CD4-positive, alpha-beta T cell treated with Interleukin-17A for 4 hours (primary cell): ENCODE measurements around the gene ST3GAL6.

Experiments used
- DNase-seq: peaks from one replicate; pipeline ENCODE4 v3.0.0-alpha.2; 2020; ENCODE audit warnings: mixed read lengths

Gene ST3GAL6, protein sequence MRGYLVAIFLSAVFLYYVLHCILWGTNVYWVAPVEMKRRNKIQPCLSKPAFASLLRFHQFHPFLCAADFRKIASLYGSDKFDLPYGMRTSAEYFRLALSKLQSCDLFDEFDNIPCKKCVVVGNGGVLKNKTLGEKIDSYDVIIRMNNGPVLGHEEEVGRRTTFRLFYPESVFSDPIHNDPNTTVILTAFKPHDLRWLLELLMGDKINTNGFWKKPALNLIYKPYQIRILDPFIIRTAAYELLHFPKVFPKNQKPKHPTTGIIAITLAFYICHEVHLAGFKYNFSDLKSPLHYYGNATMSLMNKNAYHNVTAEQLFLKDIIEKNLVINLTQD

GRCh38 chr3:98763076-98763475 is at the start of gene ST3GAL6:
Gene ST3GAL6, plus strand, starts transcription at chr3:98763340. Its CDS starts 5,101 bp downstream, at chr3:98768441.
- DNase-seq, result no peak

DNA sequence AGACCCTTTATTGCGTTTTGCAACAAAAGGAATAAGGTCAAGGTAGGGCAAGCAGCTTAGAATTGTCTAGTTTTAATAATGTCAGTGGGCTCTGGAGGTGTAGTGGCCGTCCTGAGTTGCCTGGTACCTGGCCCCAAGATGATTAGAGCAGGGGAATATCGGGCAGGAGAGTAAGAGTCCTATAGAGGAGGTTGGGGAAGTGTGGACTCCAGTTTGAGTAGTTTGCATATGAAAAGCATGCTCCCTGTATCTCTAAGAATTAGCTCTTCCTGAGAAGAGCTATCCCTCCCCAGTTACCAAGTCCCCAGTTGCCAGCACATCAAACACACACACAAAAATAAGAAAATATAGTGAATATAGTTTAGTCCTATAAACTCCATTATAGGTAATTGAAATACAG is 49.2 kb upstream of the ST3GAL6 start:
- no peak for DNase-seq

DNA sequence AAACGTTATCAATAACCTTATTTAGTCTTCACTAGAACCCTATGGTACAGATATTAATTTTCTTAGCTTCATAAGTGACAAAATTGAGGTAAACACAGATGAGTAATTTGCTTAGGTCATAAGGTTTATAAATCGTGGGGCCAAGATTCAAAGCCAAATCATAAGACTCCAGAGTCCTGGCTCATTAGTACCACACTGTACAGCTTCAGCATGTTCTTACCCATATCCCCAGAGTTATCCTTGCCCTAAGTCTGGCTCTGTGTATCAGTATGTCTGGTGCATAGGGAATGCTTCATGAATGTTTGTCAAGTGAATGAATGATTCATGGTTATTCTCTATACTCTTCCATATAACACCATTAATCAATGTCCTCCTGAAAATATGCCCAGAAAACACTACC is 45.6 kb upstream of the ST3GAL6 start:
- DNase-seq, result no peak

- no peak for DNase-seq
Measured at GRCh38 chr3:98718730-98719129, 44.4 kb upstream of the ST3GAL6 start.

GRCh38 chr3:98721776-98722175 is 41.4 kb upstream of the ST3GAL6 start:
- no peak for DNase-seq

- DNase-seq, result no peak
Measured at GRCh38 chr3:98722389-98722788, 40.8 kb upstream of the ST3GAL6 start.

DNA sequence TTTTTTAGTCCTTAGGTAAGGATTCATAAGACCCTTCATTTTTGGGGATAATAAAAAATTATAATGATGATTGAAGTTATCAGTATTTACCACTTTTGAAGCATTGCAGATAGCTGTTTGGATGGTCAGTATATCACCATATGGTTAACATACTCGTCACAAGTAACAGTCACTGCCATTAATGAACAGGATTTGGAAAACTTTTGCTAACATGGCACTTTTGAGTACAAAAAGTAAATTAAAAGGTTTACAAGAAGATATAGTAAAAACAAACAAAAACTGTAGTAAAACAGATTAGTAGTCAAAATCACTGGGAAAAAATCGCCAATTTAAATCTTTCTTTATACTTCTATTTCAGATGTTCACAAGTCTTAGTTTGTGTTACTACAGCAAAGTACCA is 37.8 kb upstream of the ST3GAL6 start:
- DNase-seq, result no peak

DNA sequence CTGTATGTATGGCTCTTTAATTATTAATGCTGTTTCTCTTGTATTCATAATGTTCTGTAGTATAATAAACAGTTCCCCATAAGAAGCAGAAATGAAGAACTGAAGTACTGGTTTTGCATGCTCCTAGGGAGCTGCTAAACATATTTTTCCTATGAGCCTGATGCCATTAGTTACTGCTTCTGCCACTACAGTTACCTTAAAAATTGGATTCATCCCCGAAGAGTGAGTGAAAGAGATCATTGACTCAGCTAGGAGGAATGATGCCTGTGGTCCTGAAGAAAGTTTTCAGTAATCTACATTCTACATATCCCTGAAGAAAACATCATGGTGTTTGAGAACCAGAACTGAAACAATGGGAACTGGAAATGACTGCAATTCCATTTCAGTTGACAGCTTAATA is 37.1 kb upstream of the ST3GAL6 start:
- DNase-seq, result no peak

- DNase-seq, result no peak
Measured at GRCh38 chr3:98727638-98728037, 35.5 kb upstream of the ST3GAL6 start.

DNA sequence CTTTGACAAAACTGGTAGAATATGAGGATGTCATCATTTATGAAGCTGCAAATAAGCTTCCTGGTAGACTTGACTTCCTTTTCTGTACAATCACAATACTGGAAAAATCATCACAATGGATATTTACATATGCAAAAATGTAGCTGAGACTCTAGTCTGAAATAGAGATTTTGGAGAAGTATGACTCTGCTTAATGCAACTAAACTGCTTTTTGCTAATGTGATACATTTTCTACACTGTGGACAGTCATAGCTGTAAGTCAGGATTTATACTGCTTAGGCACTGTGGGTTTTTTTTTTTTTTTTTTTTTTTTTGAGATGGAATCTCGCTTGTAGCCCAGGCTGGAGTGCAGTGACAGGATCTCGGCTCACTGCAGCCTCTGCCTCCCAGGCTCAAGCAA is 34.5 kb upstream of the ST3GAL6 start:
- DNase-seq, result no peak

GRCh38 chr3:98730338-98730737 is 32.8 kb upstream of the ST3GAL6 start:
- DNase-seq, result no peak

DNA sequence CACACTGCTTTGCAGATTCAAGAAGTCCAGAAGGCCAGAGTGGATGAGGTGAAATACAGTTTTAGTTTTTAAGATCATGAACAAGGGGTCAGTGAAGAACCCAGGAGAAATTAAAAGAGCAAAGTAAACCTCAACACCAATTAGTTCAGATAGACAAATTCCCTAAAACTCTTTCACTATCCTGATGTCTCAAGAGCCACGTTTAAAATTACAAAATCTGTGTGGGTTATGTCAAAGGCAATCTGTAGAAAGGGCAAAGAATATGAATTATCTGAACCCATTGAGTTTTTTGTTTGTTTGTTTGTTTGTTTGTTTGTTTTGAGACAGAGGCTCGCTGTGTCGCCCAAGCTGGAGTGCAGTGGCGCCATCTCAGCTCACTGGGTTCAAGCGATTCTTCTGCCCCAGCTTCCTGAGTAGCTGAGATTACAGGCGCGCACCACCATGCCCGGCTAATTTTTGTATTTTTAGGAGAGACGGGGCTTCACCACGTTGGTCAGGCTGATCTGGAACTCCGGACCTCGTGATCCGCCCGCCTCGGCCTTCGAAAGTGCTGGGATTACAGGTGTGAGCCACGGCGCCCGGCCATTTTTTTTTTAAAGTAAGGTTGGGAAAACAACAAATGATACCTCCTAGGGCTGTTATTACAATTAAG is 32.1 kb upstream of the ST3GAL6 start:
- DNase-seq, result no peak

- DNase-seq, result no peak
Measured at GRCh38 chr3:98731720-98732285, 31.3 kb upstream of the ST3GAL6 start.

GRCh38 chr3:98732286-98733052 is 30.7 kb upstream of the ST3GAL6 start:
- DNase-seq, result peak; percentile 4

- peak; percentile 5 for DNase-seq
Measured at GRCh38 chr3:98733053-98733811, 29.9 kb upstream of the ST3GAL6 start.

GRCh38 chr3:98733812-98734281 is 29.3 kb upstream of the ST3GAL6 start:
- DNase-seq, result no peak

- no peak for DNase-seq
Measured at GRCh38 chr3:98734306-98734705, 28.8 kb upstream of the ST3GAL6 start.

- no peak for DNase-seq
Measured at GRCh38 chr3:98734735-98735134, 28.4 kb upstream of the ST3GAL6 start.

- DNase-seq, result no peak
Measured at GRCh38 chr3:98735296-98735695, 27.8 kb upstream of the ST3GAL6 start.

- DNase-seq, result no peak
Measured at GRCh38 chr3:98735761-98736269, 27.3 kb upstream of the ST3GAL6 start.

DNA sequence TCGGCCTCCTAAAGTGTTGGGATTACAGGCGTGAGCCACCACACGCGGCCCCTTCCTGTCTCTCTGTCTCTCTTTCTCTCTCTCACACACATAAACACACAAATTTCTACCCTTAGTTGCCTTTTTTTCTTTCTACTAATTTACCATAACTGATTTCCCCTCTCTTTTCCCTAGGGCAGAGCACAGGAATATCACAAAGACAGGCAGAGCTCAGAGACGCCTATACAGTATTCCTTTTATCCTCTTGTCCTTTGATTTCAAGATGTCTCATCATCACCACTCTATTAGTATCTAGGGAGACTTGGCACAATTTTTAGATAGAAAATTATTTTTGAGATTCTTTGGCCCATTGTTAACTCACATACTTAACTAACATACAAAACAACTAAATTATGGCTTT is 25.8 kb upstream of the ST3GAL6 start:
- DNase-seq, result no peak

DNA sequence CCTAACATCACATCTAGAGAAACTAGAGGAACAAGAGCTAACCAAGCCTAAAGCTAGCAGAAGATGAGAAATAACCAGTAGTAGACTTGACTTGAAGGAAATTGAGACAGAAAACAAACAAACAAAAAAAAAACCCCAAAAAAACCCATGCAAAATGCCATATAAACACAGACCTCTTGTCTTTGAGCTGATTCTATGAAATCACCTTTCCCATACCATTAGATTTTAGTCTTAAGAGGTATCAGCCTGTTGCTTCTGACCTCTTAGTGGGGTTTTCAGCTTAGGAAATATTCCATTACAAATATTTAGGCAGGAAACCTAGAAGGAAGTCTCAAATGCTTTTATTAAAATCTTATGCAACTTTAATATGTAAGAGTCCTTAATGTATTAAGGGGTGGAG is 23.9 kb upstream of the ST3GAL6 start:
- DNase-seq, result no peak
